ENCODE data around the gene SV2C.
"Not testable (repeated sequence)": the region's sequence is repeated elsewhere in the genome, so short reads cannot be mapped to it uniquely, and the experiment has no call there.

The SV2C gene

GRCh38 chr5:76257897-76258296 is 174.7 kb downstream of the SV2C start:
- no peak for DNase-seq

DNA sequence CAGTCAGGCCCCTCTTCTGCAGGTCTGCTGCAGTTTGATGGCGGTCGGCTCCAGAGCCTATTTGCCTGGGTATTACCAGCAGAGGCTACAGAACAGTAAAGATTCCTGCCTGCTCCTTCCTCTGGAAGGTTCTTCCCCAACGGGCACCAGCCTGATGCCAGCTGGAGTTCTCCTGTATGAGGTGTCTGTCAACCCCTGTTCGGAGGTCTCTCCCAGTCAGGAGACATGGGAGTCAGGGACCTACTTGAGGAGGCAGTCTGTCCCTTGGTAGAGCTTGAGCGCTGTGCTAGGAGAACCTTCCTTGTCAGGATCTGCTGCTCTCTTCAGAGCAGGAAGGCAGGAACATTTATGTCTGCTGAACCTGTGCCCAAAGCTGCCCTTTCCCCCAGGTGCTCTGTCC is 181.5 kb downstream of the SV2C start:
- no peak for DNase-seq

GRCh38 chr5:76269259-76269931 is 186.2 kb downstream of the SV2C start:
- peak; percentile 13 for DNase-seq

DNA sequence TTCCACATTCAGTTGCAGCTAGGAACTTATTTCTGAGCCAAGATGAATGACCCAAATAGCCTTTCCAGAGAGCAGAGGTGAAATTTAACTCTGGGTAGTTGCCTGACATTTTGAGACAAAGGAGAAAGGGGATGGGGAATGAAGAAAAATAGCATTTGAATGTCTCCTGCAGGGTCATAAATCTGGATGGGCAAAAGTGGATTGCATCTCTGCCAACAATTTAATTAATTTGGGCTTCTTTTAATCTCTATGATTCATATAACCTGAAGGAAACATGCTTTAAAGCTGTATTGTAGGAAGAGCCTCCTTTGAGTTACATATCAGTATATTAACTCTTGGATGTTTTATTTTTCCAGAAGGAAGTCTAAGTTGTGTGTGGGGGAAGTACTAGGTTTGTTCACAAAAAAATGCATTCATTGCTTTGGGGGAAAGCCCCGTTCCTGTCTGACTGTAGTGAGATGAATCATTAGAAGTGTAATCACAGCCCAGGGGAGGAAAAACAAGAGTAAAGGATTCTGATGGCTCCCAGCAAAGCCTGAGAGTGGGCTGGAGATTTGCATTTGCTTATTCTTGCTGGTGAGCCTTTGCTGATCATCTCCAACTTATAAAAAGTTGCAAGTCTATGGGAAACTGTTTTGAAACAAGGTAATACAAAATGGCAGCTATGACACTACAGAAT is 186.9 kb downstream of the SV2C start:
- DNase-seq = no peak

DNA sequence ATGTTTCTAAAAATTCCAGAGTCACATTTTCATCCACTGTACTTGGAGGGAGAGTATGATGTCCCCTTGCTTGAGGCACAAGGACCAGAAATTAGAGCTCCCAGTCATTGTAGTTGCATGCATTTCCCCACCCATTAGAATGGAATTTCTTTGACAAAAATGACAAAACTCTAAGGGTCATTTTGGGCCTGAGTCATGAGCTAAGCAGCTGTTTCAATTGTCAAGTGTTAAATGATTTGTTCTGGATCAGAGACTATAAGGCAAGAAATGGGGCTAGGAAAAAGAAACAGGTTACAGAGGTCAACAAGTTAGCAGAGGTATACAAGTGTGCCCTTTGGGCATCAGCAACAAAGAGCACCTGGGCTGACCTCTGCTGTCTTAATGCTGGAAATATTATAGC is 188.7 kb downstream of the SV2C start:
- no peak for DNase-seq

DNA sequence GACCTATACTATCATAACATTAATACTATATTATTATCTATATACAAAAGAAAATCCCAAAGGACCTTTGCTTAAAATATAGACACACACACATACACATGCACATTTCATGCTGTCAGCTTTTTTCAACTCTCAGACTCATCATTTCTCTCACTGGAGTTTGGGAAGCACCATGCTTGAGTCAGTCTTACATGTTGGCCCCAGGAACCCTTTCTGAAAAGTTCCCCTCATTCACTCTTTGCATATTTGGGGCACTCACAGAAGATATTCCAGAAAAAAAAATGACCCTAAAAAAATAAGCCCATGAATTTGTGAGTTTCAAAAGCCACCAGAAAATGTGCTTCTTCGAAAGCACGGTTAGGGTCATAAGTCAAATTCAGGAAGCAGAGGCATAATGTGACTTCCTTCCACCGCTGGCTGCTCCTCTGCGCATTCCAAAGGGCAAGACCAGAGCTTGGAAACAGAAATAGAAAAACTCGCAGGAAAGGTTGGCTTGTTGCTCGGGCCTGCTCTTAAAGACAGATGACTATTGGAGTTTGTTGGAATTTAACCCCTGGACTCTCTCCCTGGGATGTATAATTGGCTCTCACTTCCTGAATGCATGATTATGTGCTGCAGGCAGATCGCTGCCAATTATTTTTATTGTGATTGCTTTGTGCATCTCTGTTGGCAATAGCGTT is 190.2 kb downstream of the SV2C start:
- peak; percentile 28 for DNase-seq

- DNase-seq = no peak
Measured at GRCh38 chr5:76274571-76274970, 191.4 kb downstream of the SV2C start.

DNA sequence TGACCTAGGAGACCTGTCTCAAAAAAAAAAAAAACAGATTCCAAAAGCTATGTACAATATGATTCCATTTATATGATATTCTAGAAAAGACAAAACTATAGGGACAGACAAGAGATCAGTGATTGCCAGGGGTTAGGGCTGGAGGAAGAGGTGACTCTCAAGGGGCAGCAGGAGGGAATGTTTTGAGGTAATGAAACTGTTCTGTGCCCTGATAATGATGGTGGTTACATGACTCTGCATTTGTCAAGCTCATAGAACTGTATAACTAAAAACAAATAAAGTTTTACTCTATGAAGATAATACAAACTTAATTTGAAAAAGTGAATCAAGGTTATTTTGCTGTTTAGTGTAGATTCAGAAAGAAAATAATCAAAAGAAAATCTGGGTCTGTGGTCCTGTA is 194.6 kb downstream of the SV2C start:
- peak; percentile 6 for DNase-seq

DNA sequence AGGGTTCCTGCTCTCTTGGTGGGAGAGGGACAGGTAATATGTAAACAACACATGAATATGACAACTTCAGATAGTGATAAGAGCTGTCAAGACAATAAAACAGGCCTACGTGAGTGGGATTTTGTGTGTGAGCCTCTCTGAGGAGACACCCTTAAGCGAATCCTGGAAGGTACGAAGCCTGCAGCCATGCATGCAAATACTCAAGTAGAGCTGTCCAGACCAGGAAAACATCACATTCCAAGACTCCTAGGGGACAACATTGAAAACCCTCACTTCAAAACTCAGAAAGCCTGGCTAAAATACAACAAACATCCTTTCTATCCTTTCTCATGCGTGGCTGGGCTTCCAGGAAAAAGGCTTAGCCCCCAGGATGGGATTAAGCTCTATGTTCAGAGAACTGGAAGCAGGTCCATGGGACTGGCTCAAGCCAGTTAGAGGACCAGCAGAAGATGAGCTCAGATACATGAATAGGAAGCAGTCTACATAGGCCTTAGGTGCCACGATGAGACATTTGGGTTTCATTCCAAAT is 195.1 kb downstream of the SV2C start:
- DNase-seq = no peak

DNA sequence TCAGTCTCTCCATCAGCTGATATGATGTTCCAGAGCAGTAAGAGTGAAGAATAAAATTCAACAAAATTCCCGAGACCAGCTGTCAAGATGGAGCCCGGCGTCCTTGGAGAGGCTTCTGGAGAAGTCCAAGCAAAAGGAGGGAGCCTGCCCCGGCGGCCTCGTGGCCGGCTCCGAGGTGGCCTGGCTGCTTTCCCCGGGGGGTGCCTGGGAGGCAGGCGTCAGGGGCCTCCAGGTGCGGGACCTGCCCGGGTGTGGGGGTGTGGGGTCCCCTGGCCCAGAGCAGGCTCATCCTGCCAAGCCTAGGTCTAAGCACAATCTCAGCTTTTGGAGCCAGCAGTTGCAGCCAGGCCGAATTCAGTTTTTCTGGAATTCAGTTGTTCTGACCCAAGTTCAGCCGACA is 197.3 kb downstream of the SV2C start:
- DNase-seq = no peak

DNA sequence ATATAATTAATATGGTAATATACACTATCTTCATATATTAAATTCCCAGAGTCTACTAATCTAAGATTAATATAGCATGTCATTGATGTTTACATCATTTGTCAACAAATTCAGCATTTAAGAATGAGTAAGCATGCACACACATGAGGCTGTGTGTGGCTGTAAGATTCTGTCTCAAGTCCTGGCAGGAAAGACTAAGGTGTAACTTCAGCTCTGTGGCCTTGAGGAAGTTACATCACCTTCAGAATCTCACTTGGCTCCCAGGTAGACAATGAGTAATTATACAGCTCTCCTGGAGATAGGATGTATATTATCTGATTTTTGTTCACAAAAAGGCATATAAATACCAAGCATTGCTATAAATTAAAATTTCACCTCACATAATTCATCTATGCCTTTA is 200.5 kb downstream of the SV2C start:
- DNase-seq = no peak

DNA sequence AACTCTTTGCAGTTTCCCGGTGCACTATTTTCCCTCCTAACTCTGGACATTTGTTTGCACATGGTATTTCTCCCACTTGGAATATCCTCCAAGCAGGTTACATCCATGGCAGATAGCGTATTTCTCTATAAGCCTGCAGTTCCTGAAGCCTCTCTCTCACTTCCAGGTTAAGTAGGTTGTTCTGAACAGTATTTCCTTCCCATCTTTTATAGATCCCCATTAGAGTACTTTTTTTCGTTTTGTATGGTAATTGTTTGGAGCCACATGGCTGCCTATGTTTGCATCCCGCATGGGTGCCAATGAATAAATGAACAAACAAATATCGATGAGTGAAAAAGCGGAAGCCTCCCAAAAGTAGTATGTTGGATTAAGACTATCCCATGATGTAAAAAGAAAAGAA is 206.5 kb downstream of the SV2C start:
- no peak for DNase-seq

- DNase-seq = no peak
Measured at GRCh38 chr5:76290321-76290757, 207.2 kb downstream of the SV2C start.

- DNase-seq = no peak
Measured at GRCh38 chr5:76291305-76292077, 208.3 kb downstream of the SV2C start.

GRCh38 chr5:76292620-76293322 is 209.6 kb downstream of the SV2C start:
- peak; percentile 91 for DNase-seq

DNA sequence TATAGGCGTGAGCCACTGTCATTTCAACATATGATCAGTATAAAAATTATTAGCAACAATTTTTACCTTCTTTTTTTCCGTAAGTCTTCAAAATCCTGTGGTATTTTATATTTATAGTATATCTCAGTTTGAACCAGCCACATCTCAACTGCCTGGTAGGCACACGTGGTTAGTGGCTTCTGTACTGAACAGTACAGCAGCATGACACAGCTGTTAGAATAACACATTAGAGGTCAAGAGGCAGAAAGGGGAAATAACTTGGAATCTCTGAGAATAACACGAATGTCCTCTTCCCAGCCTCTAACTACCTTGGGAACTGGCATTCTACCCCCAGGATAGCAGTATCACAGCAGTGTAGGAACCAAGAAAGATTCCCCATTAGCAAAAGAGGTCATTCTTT is 211.4 kb downstream of the SV2C start:
- DNase-seq = peak; percentile 92

GRCh38 chr5:76298852-76299251 is 215.7 kb downstream of the SV2C start:
- no peak for DNase-seq

DNA sequence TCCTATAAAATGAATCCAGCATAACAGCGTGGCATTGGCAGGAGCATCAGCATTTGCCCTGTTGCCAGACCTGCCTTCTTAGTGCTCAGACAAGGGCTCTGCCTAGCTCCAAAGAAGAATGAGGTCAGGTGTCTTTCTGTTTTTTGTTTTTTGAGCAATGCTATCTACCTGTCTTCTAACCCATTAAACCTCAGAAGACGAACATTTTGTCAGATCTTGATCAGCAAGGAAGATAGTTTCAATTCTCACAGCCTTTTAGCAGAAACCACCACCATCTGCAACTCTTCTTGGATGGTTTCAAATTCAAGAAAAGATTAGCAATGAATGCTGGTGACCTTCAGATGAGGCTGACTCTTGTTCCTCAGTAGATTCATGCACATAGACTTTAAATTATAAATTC is 216.4 kb downstream of the SV2C start:
- no peak for DNase-seq

GRCh38 chr5:76301932-76302331 is 218.7 kb downstream of the SV2C start:
- DNase-seq = peak; percentile 72

DNA sequence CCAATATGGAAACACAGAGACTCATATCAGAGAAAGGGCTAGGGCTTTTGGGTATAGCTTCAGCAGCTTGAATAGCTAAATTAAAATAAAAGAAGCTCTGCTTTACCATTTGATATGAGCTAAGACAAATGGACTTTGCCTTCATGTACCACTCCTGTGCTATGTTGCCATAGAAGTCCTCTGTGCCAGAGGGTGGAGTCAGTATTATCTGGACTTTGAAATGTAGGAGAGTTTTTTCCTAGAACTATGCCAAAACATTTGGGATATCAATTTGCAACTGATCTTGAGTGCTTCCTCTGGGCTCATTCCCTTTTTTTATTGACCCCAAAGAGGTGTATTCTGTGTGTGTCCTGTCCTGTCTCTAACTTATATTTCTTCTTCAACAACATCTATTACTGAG is 219.5 kb downstream of the SV2C start:
- not testable (repeated sequence) for DNase-seq

DNA sequence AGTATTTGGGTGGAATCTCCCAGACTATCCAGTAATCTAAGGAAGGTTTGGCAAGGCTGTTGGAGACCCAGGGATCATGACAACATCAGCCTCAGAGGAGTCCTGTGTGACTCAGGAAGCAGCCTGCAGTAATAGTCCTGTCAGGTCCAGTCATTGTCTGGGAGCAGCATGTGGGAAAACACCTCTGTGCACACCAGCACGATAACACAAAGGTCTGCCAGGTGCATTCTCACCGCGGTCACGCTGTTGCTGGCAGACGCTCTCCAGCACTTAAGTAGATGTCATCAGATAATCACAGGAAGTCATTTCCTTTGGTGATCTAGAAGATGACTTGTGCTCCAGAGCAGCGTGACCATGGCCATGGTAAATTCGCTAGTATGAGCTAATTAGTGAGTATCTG is 220.7 kb downstream of the SV2C start:
- DNase-seq = no peak

- peak; percentile 83 for DNase-seq
Measured at GRCh38 chr5:76305269-76305668, 222.1 kb downstream of the SV2C start.

DNA sequence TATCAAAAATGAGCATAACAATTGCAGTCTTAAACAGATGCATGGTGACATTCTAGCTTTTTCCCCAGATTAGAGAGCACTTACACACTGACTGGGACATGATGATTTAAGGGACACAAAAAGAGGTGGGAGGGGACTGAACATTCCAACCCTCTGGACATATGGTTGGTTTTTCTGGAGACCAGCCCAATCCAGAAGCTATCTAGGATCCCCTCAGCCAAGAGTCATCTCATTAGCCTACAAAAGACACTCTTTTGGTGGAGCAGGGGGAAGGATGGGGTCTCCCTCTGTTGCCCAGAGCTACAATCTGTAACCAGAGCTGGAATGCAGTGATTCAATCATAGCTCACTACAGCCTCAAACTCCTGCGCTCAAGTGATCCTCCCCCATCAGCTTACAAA is 222.6 kb downstream of the SV2C start:
- DNase-seq = no peak
